ENCODE data around the gene PLXNA4.

The PLXNA4 gene

DNA sequence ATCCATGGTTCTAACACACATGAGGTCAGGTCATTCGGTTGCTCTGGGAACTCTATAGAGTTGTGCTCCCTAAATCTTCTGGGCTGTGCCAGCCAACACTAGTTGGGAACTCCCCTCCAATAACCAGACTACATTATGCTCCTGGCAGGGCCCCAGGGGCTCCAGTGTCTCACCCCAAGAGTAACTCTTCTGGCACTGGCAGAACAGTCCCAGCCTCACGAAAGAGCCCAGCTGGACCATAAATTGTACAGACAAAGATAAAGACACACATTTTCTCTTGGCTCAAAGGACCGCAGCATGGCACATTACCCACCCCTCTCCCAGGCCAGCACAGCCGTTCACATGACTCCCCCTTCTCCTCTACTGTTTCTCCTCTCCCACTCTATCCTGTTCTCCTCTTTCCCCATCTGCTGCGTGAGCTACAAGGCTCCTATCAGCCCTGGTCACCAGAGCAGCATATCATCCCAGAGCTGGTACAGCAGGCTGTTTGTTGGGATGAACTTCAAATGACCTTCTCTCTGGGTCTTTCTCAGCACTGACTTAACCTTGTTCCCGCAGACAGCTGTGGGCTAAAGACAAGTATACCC, 230.6 kb downstream of the PLXNA4 start:
- no peak for DNase-seq

GRCh38 chr7:132345030-132345429, 231.2 kb downstream of the PLXNA4 start:
- DNase-seq = no peak

GRCh38 chr7:132343199-132343598, 233.1 kb downstream of the PLXNA4 start:
- DNase-seq = no peak

DNA sequence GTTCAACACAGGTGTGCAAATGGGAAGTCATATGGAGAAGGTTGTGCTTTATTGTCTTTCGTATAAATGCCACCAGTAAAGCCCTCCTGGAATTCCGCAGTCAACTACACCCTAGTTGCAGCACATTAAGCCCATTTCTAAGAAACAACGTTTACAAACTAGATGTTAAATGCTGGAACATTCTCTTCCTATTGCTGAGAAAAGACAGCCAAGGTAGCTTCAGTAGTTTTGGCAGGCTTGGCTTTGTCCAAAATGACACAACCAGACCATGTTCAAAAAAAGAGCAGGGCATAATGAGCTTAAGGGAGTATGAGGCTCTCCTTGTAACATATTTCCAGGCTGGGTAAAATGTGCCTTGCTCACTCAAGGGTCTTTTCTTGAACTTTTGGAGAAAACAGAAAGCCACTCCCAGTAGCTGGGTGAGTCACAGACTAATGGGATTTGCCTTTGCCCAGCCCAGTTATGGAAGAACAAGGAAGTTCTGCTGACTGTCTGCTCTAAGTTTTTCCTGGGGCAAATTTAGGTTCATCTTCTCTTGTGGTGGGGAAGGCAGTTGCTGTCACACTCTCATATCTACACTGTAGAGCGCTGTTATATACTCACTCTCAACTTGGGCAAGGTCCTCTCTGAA, 238.7 kb downstream of the PLXNA4 start:
- DNase-seq = no peak

DNA sequence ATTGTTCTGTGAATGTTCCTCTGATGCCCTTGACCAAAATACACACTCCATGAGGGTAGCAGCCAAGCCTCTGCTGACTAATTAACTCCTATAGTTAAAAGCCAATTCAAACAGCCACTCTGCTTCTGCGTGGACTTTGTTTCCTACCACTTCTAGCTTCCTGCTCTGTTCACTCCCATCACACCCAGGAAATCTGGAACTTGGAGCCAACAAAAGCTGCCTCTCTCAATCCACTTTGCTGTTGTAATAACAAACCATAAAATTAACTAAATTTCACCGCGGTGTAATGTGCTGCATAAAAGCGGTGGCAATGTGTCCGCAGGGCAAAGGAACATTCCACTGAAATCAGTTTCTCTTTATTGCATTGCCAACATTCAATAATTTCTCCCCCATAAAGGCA, 239.5 kb downstream of the PLXNA4 start:
- DNase-seq = no peak

GRCh38 chr7:132333301-132333700, 243.0 kb downstream of the PLXNA4 start:
- no peak for DNase-seq

DNA sequence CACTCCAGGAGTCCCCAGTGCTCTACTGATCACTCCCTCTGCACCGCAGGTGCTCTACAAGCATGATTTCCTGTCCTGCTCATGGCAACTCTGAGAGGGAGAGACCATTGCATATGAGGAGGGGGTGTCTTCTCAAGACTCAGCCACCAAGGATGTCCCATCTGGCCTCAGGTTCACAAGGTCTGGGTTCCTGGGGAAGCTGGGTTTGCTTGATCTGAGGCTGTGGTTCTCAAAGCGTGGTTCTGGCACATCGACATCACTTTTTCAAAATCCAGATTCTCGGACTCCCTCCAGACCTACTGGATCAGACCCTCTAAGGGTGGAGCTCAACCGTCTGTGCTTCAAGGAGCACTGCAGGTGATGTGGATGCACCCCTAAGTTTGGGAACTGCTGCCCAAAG, 247.5 kb downstream of the PLXNA4 start:
- no peak for DNase-seq

GRCh38 chr7:132328047-132328620, 248.1 kb downstream of the PLXNA4 start:
- DNase-seq = no peak

- DNase-seq = no peak
Measured at GRCh38 chr7:132326878-132327589, 249.2 kb downstream of the PLXNA4 start.

- no peak for DNase-seq
Measured at GRCh38 chr7:132322970-132323369, 253.3 kb downstream of the PLXNA4 start.

DNA sequence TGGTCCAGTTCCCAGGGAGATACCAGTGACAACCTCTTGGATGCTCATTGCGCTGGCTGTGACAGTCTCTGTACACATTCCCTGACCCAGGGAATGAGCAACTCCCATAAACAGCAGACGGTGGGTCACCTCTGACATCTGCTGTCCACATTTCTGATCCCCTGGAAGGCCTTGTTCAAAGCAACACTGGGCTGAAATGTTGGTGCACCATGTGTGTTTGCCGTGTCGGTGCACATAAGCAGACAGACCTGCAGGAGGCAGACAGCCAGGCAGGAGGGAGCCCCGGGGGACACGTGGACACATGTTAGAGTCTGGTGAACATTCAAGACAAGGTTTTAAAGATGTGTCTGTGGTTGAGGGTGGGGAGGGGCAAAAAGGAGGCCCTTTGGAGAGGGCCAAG, 254.9 kb downstream of the PLXNA4 start:
- DNase-seq = no peak

- no peak for DNase-seq
Measured at GRCh38 chr7:132319481-132319880, 256.8 kb downstream of the PLXNA4 start.

- no peak for DNase-seq
Measured at GRCh38 chr7:132318352-132319318, 257.6 kb downstream of the PLXNA4 start.

GRCh38 chr7:132317701-132318351, 258.4 kb downstream of the PLXNA4 start:
- DNase-seq = no peak

DNA sequence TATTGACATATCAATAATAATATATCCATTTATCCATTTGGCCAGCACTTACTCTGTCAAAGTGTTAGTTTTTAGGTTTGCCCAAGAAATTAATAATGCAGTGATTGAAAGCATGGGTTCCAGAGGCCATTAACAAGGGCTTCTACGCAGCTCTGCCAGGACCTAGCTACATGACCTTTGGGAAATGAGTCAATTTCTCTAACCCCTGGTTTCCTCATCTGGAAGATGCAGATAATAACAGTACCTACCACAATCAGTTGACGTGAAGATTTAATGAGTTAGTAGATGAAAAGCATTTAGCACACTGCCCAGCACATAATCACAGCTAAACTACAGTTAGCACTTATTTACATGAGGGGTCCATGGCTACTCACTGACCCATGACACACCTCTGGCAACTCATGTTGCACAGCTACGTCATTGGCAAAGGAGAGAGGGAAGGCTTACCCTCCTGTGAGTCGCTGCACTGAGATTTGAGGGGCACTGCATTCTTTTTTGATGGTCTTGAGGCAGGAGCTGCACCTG, 263.7 kb downstream of the PLXNA4 start:
- DNase-seq = no peak

GRCh38 chr7:132311733-132312132, 264.5 kb downstream of the PLXNA4 start:
- DNase-seq = no peak

- DNase-seq = no peak
Measured at GRCh38 chr7:132309102-132309805, 267.0 kb downstream of the PLXNA4 start.

DNA sequence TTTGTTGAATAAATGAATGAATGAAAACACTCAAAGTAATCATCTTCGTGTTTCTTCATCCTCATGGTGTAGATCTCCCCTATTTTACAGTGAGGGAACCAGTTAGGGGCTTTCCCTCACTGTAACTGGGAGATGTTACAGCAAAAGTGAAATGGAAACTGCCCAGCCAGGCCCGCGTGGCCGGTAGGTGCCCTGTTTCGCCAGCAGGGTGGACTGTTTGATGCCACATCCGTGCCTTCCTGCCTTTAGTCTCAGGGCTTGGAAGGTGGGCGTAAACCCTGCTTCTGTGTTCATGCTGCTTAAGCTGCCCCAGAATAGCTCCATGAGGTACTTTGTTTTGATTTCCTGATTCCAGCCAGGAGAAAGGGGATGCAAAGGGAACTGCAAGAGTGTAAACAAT, 268.8 kb downstream of the PLXNA4 start:
- no peak for DNase-seq

- no peak for DNase-seq
Measured at GRCh38 chr7:132300599-132301277, 275.5 kb downstream of the PLXNA4 start.

DNA sequence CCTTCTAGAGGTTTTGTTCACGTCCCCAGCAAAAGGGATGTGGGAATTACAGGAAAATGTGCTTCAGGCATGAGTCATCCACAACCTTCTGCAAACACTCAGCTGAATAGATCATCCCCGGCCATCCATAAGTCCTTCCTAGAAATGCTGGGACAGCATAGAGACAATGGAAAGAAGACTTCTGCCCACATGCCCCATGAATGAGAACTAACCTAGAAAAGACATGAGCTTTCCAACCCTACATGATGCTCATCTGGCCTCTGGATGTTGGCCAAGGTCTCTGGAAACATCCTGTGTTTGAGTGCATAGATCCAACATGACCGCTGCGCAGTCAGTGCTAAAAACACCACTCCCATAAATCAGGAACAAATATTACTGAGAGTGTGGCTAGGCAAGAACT, 277.5 kb downstream of the PLXNA4 start:
- no peak for DNase-seq

- no peak for DNase-seq
Measured at GRCh38 chr7:132296820-132297219, 279.4 kb downstream of the PLXNA4 start.
